ENCODE data around the gene CHRNE. TPM values are rescaled to one million over a fixed set of nuclear protein-coding genes. Genes with fewer than 3 reads are reported as not detected.

Gene CHRNE
- total and polyA plus RNA-seq, 2 of the 8 experiments (the other 6 are each of a cell fraction or from before 2014, with no cell fraction given) = 0.15 to 0.33 TPM

GRCh38 chr17:4947010-4947410, 44.1 kb upstream of the CHRNE start:
- H3K4me1 ChIP-seq (replicated peaks in 1 of 4; ENCODE audit: control insufficient read depth in 3 of 4, insufficient read depth in 4 of 4, low read length in 3 of 4) = peaks cover 4 to 17% (median 10%) of the 10 kb centered on the region in 4 experiments
- peaks cover 16 to 21% of the 10 kb centered on the region in 2 experiments for H4K20me1 ChIP-seq (replicated peaks in 1 of 2; ENCODE audit: control insufficient read depth in 1 of 2, insufficient read depth in 2 of 2, low read length in 2 of 2)
- H3K9ac ChIP-seq (replicated peaks in 1 of 4; ENCODE audit: extremely low read depth in 1 of 4, low read depth in 3 of 4, low read length in 3 of 4) = peak overlapping the region in 3 of 4 experiments; percentile 46 to 78 (median 59); a peak in 6 of 7 replicates
- FAIRE-seq = no peak
- WGBS, 2 experiments (ENCODE audit: extremely low coverage in 1 of 2, insufficient coverage in 1 of 2, insufficient read length in 1 of 2, insufficient replicate concordance in 2 of 2, low coverage in 1 of 2, low lambda C conversion rate in 2 of 2, missing lambda C conversion rate in 1 of 2) = 8% methylated on average over 5 of the region's 7 CpGs; no CpG with 5 or more reads in 1 of the 2 experiments
- no peak overlapping the region for H3K4ac ChIP-seq (replicated peaks; ENCODE audit: insufficient read length, low read depth, low read length)
- H4K5ac ChIP-seq (ENCODE audit: insufficient read length, low read depth, low read length) = no peak overlapping the region
- peak overlapping the region; percentile 67 to 95 for H3K4me2 ChIP-seq (ENCODE audit: insufficient read depth in 1 of 2, low read depth in 2 of 2, low read length in 2 of 2)
- H3K79me2 ChIP-seq (ENCODE audit: control insufficient read depth in 1 of 2, insufficient read depth in 2 of 2, low read length in 2 of 2) = peaks cover 8 to 44% of the 10 kb centered on the region in 2 experiments
- TF ChIP-seq SRF (IDR thresholded peaks at IDR 0.05; ENCODE audit: low read depth, low read length) (peak; percentile 98), USF2 (IDR thresholded peaks at IDR 0.05; ENCODE audit: low read length) (no peak)
- H2BK15ac ChIP-seq (ENCODE audit: low read length) = no peak overlapping the region
- no peak overlapping the region for H2BK20ac ChIP-seq (ENCODE audit: low read length)
- H3K36me3 ChIP-seq (ENCODE audit: control insufficient read depth in 2 of 4, insufficient read depth in 4 of 4, low read length in 3 of 4) = peaks cover 8 to 42% (median 28%) of the 10 kb centered on the region in 4 experiments
- H3K79me1 ChIP-seq (ENCODE audit: low read depth, low read length) = peaks cover 2% of the 10 kb centered on the region; the same call in 1 of the 2 replicates
- peak overlapping the region; percentile 73 to 97 (median 81) for H3K4me3 ChIP-seq (ENCODE audit: extremely low read depth in 1 of 4, insufficient read depth in 2 of 4, low read depth in 3 of 4, low read length in 4 of 4)
- no peak overlapping the region for H2BK12ac ChIP-seq (ENCODE audit: low read depth, low read length)
- no peak overlapping the region for H4K91ac ChIP-seq (replicated peaks; ENCODE audit: insufficient read length, low read length)
- H3K9me3 ChIP-seq (ENCODE audit: insufficient read depth in 2 of 2, low read depth in 1 of 2, low read length in 1 of 2) = no peaks in the 10 kb centered on the region
- H2AFZ ChIP-seq (ENCODE audit: low read length) = no peak overlapping the region
- H2BK5ac ChIP-seq (ENCODE audit: low read depth, low read length) = peak overlapping the region; percentile 44; the same call in 1 of the 2 replicates
- H3K27me3 ChIP-seq (replicated peaks in 1 of 4; ENCODE audit: control insufficient read depth in 3 of 4, extremely low read depth in 1 of 4, insufficient read depth in 3 of 4, low read length in 3 of 4) = no peaks in the 10 kb centered on the region
- no peak overlapping the region for H2BK120ac ChIP-seq (replicated peaks; ENCODE audit: low read depth, low read length)
- H3K27ac ChIP-seq (ENCODE audit: low read depth, low read length) = peak overlapping the region; percentile 67
- no peak overlapping the region for H3K23ac ChIP-seq (ENCODE audit: insufficient read length)
- H3K14ac ChIP-seq (ENCODE audit: insufficient read length) = no peak overlapping the region
- H3K56ac ChIP-seq (replicated peaks; ENCODE audit: insufficient read length, low read depth, low read length) = no peak overlapping the region
- no peak overlapping the region for H4K8ac ChIP-seq (ENCODE audit: extremely low read depth, insufficient read depth, low read length)
- H3K23me2 ChIP-seq (ENCODE audit: low read depth, low read length) = peaks cover 18% of the 10 kb centered on the region
- H3K18ac ChIP-seq (ENCODE audit: extremely low read depth, low read length) = peak overlapping the region; percentile 32; the same call in 1 of the 2 replicates
- POLR2A ChIA-PET (ENCODE audit: partially characterized antibody) = interaction anchor here (0.6 to 32.4 kb wide), 17 partner anchors 0 to 219 kb away, joined by 3 to 987 read pairs (median 13); partner anchors contain the start of genes C17orf107, CAMTA2, ENO3 and GP1BA
- DNase-seq (ENCODE audit: low read depth in 1 of 2, low spot score in 2 of 2) = no peak
- CTCF ChIA-PET (ENCODE audit: partially characterized antibody) = interaction anchor here (0.7 to 0.8 kb wide), 3 partner anchors 11 to 37 kb away, joined by 3 to 4 read pairs (median 3); no protein-coding TSS in a partner anchor
- H2AK5ac ChIP-seq (ENCODE audit: low read depth, low read length) = no peak overlapping the region

Measured in H1 (cell line).